Lower leg skin (tissue), 3 donors: Measurements from ENCODE around the gene CDR2.

Experiments used
- CTCF ChIP-seq, 3 donors: fragments of 450-650 bp; IDR thresholded peaks; one replicate each; pipeline ENCODE4 v1.5.1; 2016; ENCODE audit warnings: antibody characterized with exemption in 3 of 3, mild to moderate bottlenecking in 3 of 3, moderate library complexity in 2 of 3
- POLR2A ChIP-seq, 2 donors: fragments of 450-650 bp; IDR thresholded peaks; one replicate each; pipeline ENCODE4 v1.6.1; 2016 to 2017; ENCODE audit warnings: antibody characterized with exemption in 2 of 2, mild to moderate bottlenecking in 1 of 2, moderate library complexity in 1 of 2

- TF ChIP-seq POLR2A (IDR thresholded peaks at IDR 0.05) (no peak), CTCF (IDR thresholded peaks at IDR 0.05) (no peak)
Observed at GRCh38 chr16:22304411-22304810, 70.0 kb downstream of the CDR2 start.
